ENCODE results near the gene SNRPN. TPM values are rescaled to one million over a fixed set of nuclear protein-coding genes. Genes with fewer than 3 reads are reported as not detected.
"Not testable (repeated sequence)": the region's sequence is repeated elsewhere in the genome, so short reads cannot be mapped to it uniquely, and the experiment has no call there.

Gene SNRPN
- total RNA-seq, 1 experiment from 2014 or later, result 86.5 TPM

GRCh38 chr15:24919446-24919845, 35.3 kb upstream of the SNRPN start:
- BruUV-seq (replicated peaks), result no TSS peak
- TF ChIP-seq CTCF (IDR thresholded peaks at IDR 0.05; ENCODE audit: unreplicated experiment), result no peak
- Mint-ChIP-seq H3K27me3 (ENCODE audit: insufficient read depth, unreplicated experiment) (no peaks in the 10 kb centered on the region), H3K9me3 (ENCODE audit: unreplicated experiment) (peaks cover 23% of the 10 kb centered on the region), H3K4me3 (ENCODE audit: unreplicated experiment) (no peak overlapping the region), H3K36me3 (ENCODE audit: insufficient read depth, unreplicated experiment) (peaks cover 5% of the 10 kb centered on the region), H3K4me1 (ENCODE audit: insufficient read depth, unreplicated experiment) (no peaks in the 10 kb centered on the region), H3K27ac (ENCODE audit: low read depth, unreplicated experiment) (no peak overlapping the region)
- intact Hi-C loops (cut with micrococcal nuclease), result no loop called here
- ChIA-PET POLR2A (no interaction called here), CTCF (no interaction called here)
- no peak for DNase-seq (ENCODE audit: unreplicated experiment)

GRCh38 chr15:24922781-24923180, 32.0 kb upstream of the SNRPN start:
- intact Hi-C loops (cut with micrococcal nuclease); H3K36me3 Mint-ChIP-seq (ENCODE audit: insufficient read depth, unreplicated experiment); BruUV-seq (replicated peaks); H3K27me3 Mint-ChIP-seq (ENCODE audit: insufficient read depth, unreplicated experiment); DNase-seq (ENCODE audit: unreplicated experiment); H3K4me3 Mint-ChIP-seq (ENCODE audit: unreplicated experiment); CTCF ChIA-PET; H3K4me1 Mint-ChIP-seq (ENCODE audit: insufficient read depth, unreplicated experiment); H3K27ac Mint-ChIP-seq (ENCODE audit: low read depth, unreplicated experiment): not testable (repeated sequence)
- POLR2A ChIA-PET, result interaction anchor here (0.6 kb wide), 1 partner anchor 14 kb away, joined by 3 read pairs; no protein-coding TSS in a partner anchor
- H3K9me3 Mint-ChIP-seq (ENCODE audit: unreplicated experiment), result peaks cover 11% of the 10 kb centered on the region

GRCh38 chr15:24924153-24924552, 30.6 kb upstream of the SNRPN start:
- no peak for TF ChIP-seq CTCF (IDR thresholded peaks at IDR 0.05; ENCODE audit: unreplicated experiment)
- no TSS peak for BruUV-seq (replicated peaks)
- H3K4me1 Mint-ChIP-seq (ENCODE audit: insufficient read depth, unreplicated experiment), result no peaks in the 10 kb centered on the region
- intact Hi-C loops (cut with micrococcal nuclease), result no loop called here
- DNase-seq (ENCODE audit: unreplicated experiment), result no peak
- no peaks in the 10 kb centered on the region for H3K27me3 Mint-ChIP-seq (ENCODE audit: insufficient read depth, unreplicated experiment)
- no peak overlapping the region for H3K4me3 Mint-ChIP-seq (ENCODE audit: unreplicated experiment)
- no peaks in the 10 kb centered on the region for H3K36me3 Mint-ChIP-seq (ENCODE audit: insufficient read depth, unreplicated experiment)
- peaks cover 11% of the 10 kb centered on the region for H3K9me3 Mint-ChIP-seq (ENCODE audit: unreplicated experiment)
- POLR2A ChIA-PET, result interaction anchor here (0.5 kb wide), 1 partner anchor 1011 kb away, joined by 3 read pairs; no protein-coding TSS in a partner anchor
- CTCF ChIA-PET, result interaction anchor here (0.8 to 1.2 kb wide), 2 partner anchors 23 to 1271 kb away, joined by 4 read pairs; no protein-coding TSS in a partner anchor
- H3K27ac Mint-ChIP-seq (ENCODE audit: low read depth, unreplicated experiment), result no peak overlapping the region

GRCh38 chr15:24924621-24925020, 30.2 kb upstream of the SNRPN start:
- no TSS peak for BruUV-seq (replicated peaks)
- Mint-ChIP-seq H3K4me3 (ENCODE audit: unreplicated experiment) (no peak overlapping the region), H3K27me3 (ENCODE audit: insufficient read depth, unreplicated experiment) (no peaks in the 10 kb centered on the region), H3K36me3 (ENCODE audit: insufficient read depth, unreplicated experiment) (no peaks in the 10 kb centered on the region), H3K4me1 (ENCODE audit: insufficient read depth, unreplicated experiment) (no peaks in the 10 kb centered on the region), H3K9me3 (ENCODE audit: unreplicated experiment) (peaks cover 11% of the 10 kb centered on the region), H3K27ac (ENCODE audit: low read depth, unreplicated experiment) (no peak overlapping the region)
- intact Hi-C loops (cut with micrococcal nuclease), result no loop called here
- CTCF ChIA-PET, result interaction anchor here (0.8 to 1.2 kb wide), 2 partner anchors 22 to 1270 kb away, joined by 4 read pairs; no protein-coding TSS in a partner anchor
- DNase-seq (ENCODE audit: unreplicated experiment), result no peak
- TF ChIP-seq CTCF (IDR thresholded peaks at IDR 0.05; ENCODE audit: unreplicated experiment), result no peak
- POLR2A ChIA-PET, result no interaction called here

- H3K9me3 Mint-ChIP-seq (ENCODE audit: unreplicated experiment), result peaks cover 16% of the 10 kb centered on the region
- DNase-seq (ENCODE audit: unreplicated experiment); BruUV-seq (replicated peaks); POLR2A ChIA-PET; CTCF ChIA-PET; H3K27me3 Mint-ChIP-seq (ENCODE audit: insufficient read depth, unreplicated experiment); H3K4me3 Mint-ChIP-seq (ENCODE audit: unreplicated experiment); H3K4me1 Mint-ChIP-seq (ENCODE audit: insufficient read depth, unreplicated experiment); H3K27ac Mint-ChIP-seq (ENCODE audit: low read depth, unreplicated experiment); H3K36me3 Mint-ChIP-seq (ENCODE audit: insufficient read depth, unreplicated experiment); intact Hi-C loops (cut with micrococcal nuclease): not testable (repeated sequence)
Observed at GRCh38 chr15:24931874-24932732, 22.7 kb upstream of the SNRPN start.

Data from MCF 10A (cell line).